H9 (cell line): ENCODE results near the gene LMF1. TPM values are rescaled to one million over a fixed set of nuclear protein-coding genes. Genes with fewer than 3 reads are reported as not detected.

Source experiments
- DNase-seq: peaks from one replicate; pipeline ENCODE4 v3.0.0-alpha.2; 2017
- H2AFZ ChIP-seq: one replicate; pipeline ENCODE4 v1.6.1; 2013; ENCODE audit warnings: mild to moderate bottlenecking, low read length, control low read depth, moderate library complexity
- H2AK5ac ChIP-seq: 2 replicates; pipeline ENCODE4 v1.6.1; 2013; ENCODE audit warnings: low read length, control low read depth, mixed read lengths; ENCODE audit not compliant: insufficient read length
- H2BK120ac ChIP-seq: one replicate; pipeline ENCODE4 v1.6.1; 2013; ENCODE audit warnings: low read depth, mild to moderate bottlenecking, low read length, control low read depth, inconsistent platforms; ENCODE audit not compliant: poor library complexity, severe bottlenecking
- H2BK12ac ChIP-seq: 2 replicates; pipeline ENCODE4 v1.6.1; 2013; ENCODE audit warnings: low read length, control low read depth, mixed read lengths, low read depth; ENCODE audit not compliant: insufficient read length
- H2BK15ac ChIP-seq: 2 replicates; pipeline ENCODE4 v1.6.1; 2013; ENCODE audit warnings: low read depth, low read length, control low read depth
- H2BK20ac ChIP-seq: one replicate; pipeline ENCODE4 v1.6.1; 2013; ENCODE audit warnings: low read depth, mild to moderate bottlenecking, low read length, control low read depth, inconsistent platforms; ENCODE audit not compliant: poor library complexity, severe bottlenecking
- H2BK5ac ChIP-seq: 2 replicates; pipeline ENCODE4 v1.6.1; 2013; ENCODE audit warnings: low read length, control low read depth, mixed read lengths; ENCODE audit not compliant: insufficient read length
- H3K14ac ChIP-seq: 2 replicates; pipeline ENCODE4 v1.6.1; 2013; ENCODE audit warnings: low read length, control low read depth; ENCODE audit not compliant: insufficient read depth
- H3K18ac ChIP-seq: 2 replicates; pipeline ENCODE4 v1.6.1; 2013; ENCODE audit warnings: low read depth, mild to moderate bottlenecking, mixed read lengths, low read length, control low read depth; ENCODE audit not compliant: insufficient read length
- H3K23ac ChIP-seq: 2 replicates; pipeline ENCODE4 v1.6.1; 2013; ENCODE audit warnings: low read length, control low read depth, mixed read lengths, low read depth; ENCODE audit not compliant: insufficient read length
- H3K23me2 ChIP-seq: 2 replicates; pipeline ENCODE4 v1.6.1; 2013; ENCODE audit warnings: low read depth, mild to moderate bottlenecking, mixed read lengths, low read length, control low read depth; ENCODE audit not compliant: insufficient read length, poor library complexity, severe bottlenecking
- H3K27ac ChIP-seq: 2 replicates; pipeline ENCODE4 v1.5.1; 2013; ENCODE audit warnings: low read length, control low read depth, mixed read lengths, low read depth; ENCODE audit not compliant: insufficient read length
- H3K27me3 ChIP-seq: 2 replicates; pipeline ENCODE4 v1.6.1; 2013; ENCODE audit warnings: low read length, control low read depth, inconsistent platforms; ENCODE audit not compliant: insufficient read depth
- H3K4ac ChIP-seq: 2 replicates; pipeline ENCODE4 v1.6.1; 2013; ENCODE audit warnings: low read depth, mild to moderate bottlenecking, control low read depth, inconsistent platforms, low read length, moderate library complexity
- H3K4me1 ChIP-seq: 2 replicates; pipeline ENCODE4 v1.6.1; 2013; ENCODE audit warnings: low read length, control low read depth, inconsistent platforms; ENCODE audit not compliant: insufficient read depth
- H3K4me2 ChIP-seq: 2 replicates; pipeline ENCODE4 v1.6.1; 2013; ENCODE audit warnings: low read length, control low read depth, mixed read lengths; ENCODE audit not compliant: insufficient read length, insufficient read depth
- H3K56ac ChIP-seq: 2 replicates; pipeline ENCODE4 v1.6.1; 2013; ENCODE audit warnings: low read depth, mild to moderate bottlenecking, mixed read lengths, low read length, control low read depth; ENCODE audit not compliant: insufficient read length
- H3K79me1 ChIP-seq: 2 replicates; pipeline ENCODE4 v1.6.1; 2013; ENCODE audit warnings: low read depth, mild to moderate bottlenecking, moderate library complexity, low read length, control low read depth, inconsistent platforms; ENCODE audit not compliant: insufficient read depth, poor library complexity, severe bottlenecking
- H3K79me2 ChIP-seq: 2 replicates; pipeline ENCODE4 v1.6.1; 2013; ENCODE audit warnings: low read length, control low read depth, inconsistent platforms; ENCODE audit not compliant: insufficient read depth
- H3K9ac ChIP-seq: 2 replicates; pipeline ENCODE4 v1.6.1; 2013; ENCODE audit warnings: low read length, control low read depth, mixed read lengths; ENCODE audit not compliant: insufficient read length; ENCODE audit errors: extremely low read depth
- H3K9me3 ChIP-seq: one replicate; pipeline ENCODE4 v1.6.1; 2013; ENCODE audit warnings: low read depth, low read length, inconsistent platforms; ENCODE audit not compliant: control insufficient read depth
- H3T11ph ChIP-seq: one replicate; pipeline ENCODE4 v1.6.1; 2013; ENCODE audit warnings: mild to moderate bottlenecking, low read length, control low read depth, inconsistent platforms
- H4K20me1 ChIP-seq: one replicate; pipeline ENCODE4 v1.6.1; 2013; ENCODE audit not compliant: control insufficient read depth, insufficient read length, insufficient read depth
- H4K5ac ChIP-seq: 2 replicates; pipeline ENCODE4 v1.6.1; 2013; ENCODE audit warnings: low read depth, mild to moderate bottlenecking, mixed read lengths, low read length, control low read depth; ENCODE audit not compliant: insufficient read length
- H4K8ac ChIP-seq: replicated peaks from 2 replicates; pipeline ENCODE4 v1.6.1; 2013; ENCODE audit warnings: low read length, control low read depth, mixed read lengths, low read depth; ENCODE audit not compliant: insufficient read length
- H4K91ac ChIP-seq: 2 replicates; pipeline ENCODE4 v1.6.1; 2013; ENCODE audit warnings: low read depth, mild to moderate bottlenecking, moderate library complexity, mixed read lengths, low read length, control low read depth; ENCODE audit not compliant: insufficient read length
- H3K27ac Mint-ChIP-seq, 3 experiments: 2 replicates in 2 of 3; 3 replicates in 1 of 3; pipeline ENCODE4 v1.8.0; 2020 to 2021; ENCODE audit warnings: mixed read lengths in 3 of 3, mild to moderate bottlenecking in 1 of 3, moderate library complexity in 1 of 3
- H3K27me3 Mint-ChIP-seq: 2 replicates; pipeline ENCODE4 v1.8.0; 2021; ENCODE audit warnings: low read depth, mild to moderate bottlenecking, moderate library complexity, mixed read lengths
- H3K36me3 Mint-ChIP-seq, 3 experiments: 2 replicates in 2 of 3; 3 replicates in 1 of 3; pipeline ENCODE4 v1.8.0; 2020 to 2021; ENCODE audit warnings: low read depth in 3 of 3, mixed read lengths in 3 of 3; ENCODE audit not compliant: insufficient read depth in 1 of 3
- H3K4me1 Mint-ChIP-seq, 2 experiments: 2 replicates each; pipeline ENCODE4 v1.8.0; 2020; ENCODE audit warnings: mixed read lengths in 2 of 2
- H3K4me3 Mint-ChIP-seq, 2 experiments: 2 replicates in 1 of 2; 3 replicates in 1 of 2; pipeline ENCODE4 v1.8.0; 2020 to 2021; ENCODE audit warnings: mild to moderate bottlenecking in 2 of 2, mixed read lengths in 2 of 2, moderate library complexity in 1 of 2
- H3K9me3 Mint-ChIP-seq, 2 experiments: 2 replicates in 1 of 2; 3 replicates in 1 of 2; pipeline ENCODE4 v1.8.0; 2020; ENCODE audit warnings: mild to moderate bottlenecking in 2 of 2, mixed read lengths in 2 of 2, moderate library complexity in 1 of 2
- CTCF ChIP-seq: fragments of 200-600 bp; sonication (generic); conservative IDR thresholded peaks from 3 replicates; pipeline ENCODE4 v1.8.0; 2021; ENCODE audit warnings: antibody characterized with exemption, mild to moderate bottlenecking
- WGBS: extraction: QIAGEN DNeasy Blood & Tissue Kit; methylation state at CpG from one replicate; pipeline ENCODE4 v1.1.7; 2013; ENCODE audit warnings: missing lambda C conversion rate, low lambda C conversion rate, mixed read lengths; ENCODE audit not compliant: insufficient read length; ENCODE audit errors: extremely low coverage; 5-methylcytosine and 5-hydroxymethylcytosine counted together
- total RNA-seq: library from RNA; stranded (reverse); gene quantifications from 2 replicates; pipeline ENCODE4 v1.2.1, GENCODE V29; 2021

Gene LMF1
- total RNA-seq, 1 experiment from 2014 or later: 7.1 TPM

GRCh38 chr16:978403-978802 lies 7.6 kb upstream of the LMF1 start:
- Histone ChIP-seq H3K4me1 (no peaks in the 10 kb centered on the region), H2BK12ac (no peak overlapping the region), H3K14ac (no peak overlapping the region), H2AFZ (no peak overlapping the region), H3K23me2 (peaks cover 7% of the 10 kb centered on the region), H3K79me1 (no peaks in the 10 kb centered on the region), H3K56ac (no peak overlapping the region), H2BK15ac (no peak overlapping the region), H3T11ph (no peak overlapping the region), H2BK120ac (no peak overlapping the region), H3K9me3 (no peaks in the 10 kb centered on the region), H4K8ac (no peak overlapping the region), H3K27ac (no peak overlapping the region), H4K20me1 (no peaks in the 10 kb centered on the region), H2BK5ac (no peak overlapping the region), H2AK5ac (no peak overlapping the region), H4K91ac (no peak overlapping the region), H3K4me2 (no peak overlapping the region), H4K5ac (no peak overlapping the region), H3K23ac (no peak overlapping the region), H3K27me3 (peaks cover 14% of the 10 kb centered on the region; the same call in 1 of the 2 replicates), H3K9ac (no peak overlapping the region), H2BK20ac (no peak overlapping the region), H3K4ac (no peak overlapping the region), H3K18ac (no peak overlapping the region), H3K79me2 (no peaks in the 10 kb centered on the region)
- Mint-ChIP-seq H3K36me3 (peaks cover 0 to 2% (median 0%) of the 10 kb centered on the region in 3 experiments; a peak in 2 of 7 replicates), H3K4me3 (no peak overlapping the region), H3K4me1 (peaks cover 3 to 15% of the 10 kb centered on the region in 2 experiments; a peak in 3 of 4 replicates), H3K9me3 (no peaks in the 10 kb centered on the region), H3K27ac (no peak overlapping the region), H3K27me3 (peaks cover 52% of the 10 kb centered on the region)
- no peak for DNase-seq
- WGBS: no CpG with 5 or more reads among the region's 9 CpGs
- no peak for TF ChIP-seq CTCF
